NCI-H1417 (cell line): Measurements from ENCODE around the gene C6orf132.

Source experiments
- DNase-seq, 3 experiments: peaks; one replicate each; lab custom pipeline; 2025; lab: John Stamatoyannopoulos, UW

Gene C6orf132

GRCh38 chr6:42079941-42080464 lies 62.4 kb downstream of the C6orf132 start:
- no peak for DNase-seq

GRCh38 chr6:42078386-42078785 lies 64.0 kb downstream of the C6orf132 start:
- no peak for DNase-seq

GRCh38 chr6:42075159-42075838 lies 67.1 kb downstream of the C6orf132 start:
- DNase-seq = peak; percentile 46 to 78 (median 76)

- DNase-seq = no peak
Measured at GRCh38 chr6:42073287-42073686, 69.1 kb downstream of the C6orf132 start.

- no peak for DNase-seq
Measured at GRCh38 chr6:42071881-42072583, 70.4 kb downstream of the C6orf132 start.

GRCh38 chr6:42068872-42069522 lies 73.4 kb downstream of the C6orf132 start:
- DNase-seq = no peak

GRCh38 chr6:42068173-42068572 lies 74.2 kb downstream of the C6orf132 start:
- no peak for DNase-seq

GRCh38 chr6:42066156-42066675 lies 76.2 kb downstream of the C6orf132 start:
- no peak for DNase-seq

- no peak for DNase-seq
Measured at GRCh38 chr6:42059743-42060142, 82.7 kb downstream of the C6orf132 start.

- no peak for DNase-seq
Measured at GRCh38 chr6:42053601-42054000, 88.8 kb downstream of the C6orf132 start.

- DNase-seq = peak in 1 of 3 experiments; percentile 28
Measured at GRCh38 chr6:42051268-42051653, 91.2 kb downstream of the C6orf132 start.
